ENCODE data around the gene GALT.

GALT gene

DNA sequence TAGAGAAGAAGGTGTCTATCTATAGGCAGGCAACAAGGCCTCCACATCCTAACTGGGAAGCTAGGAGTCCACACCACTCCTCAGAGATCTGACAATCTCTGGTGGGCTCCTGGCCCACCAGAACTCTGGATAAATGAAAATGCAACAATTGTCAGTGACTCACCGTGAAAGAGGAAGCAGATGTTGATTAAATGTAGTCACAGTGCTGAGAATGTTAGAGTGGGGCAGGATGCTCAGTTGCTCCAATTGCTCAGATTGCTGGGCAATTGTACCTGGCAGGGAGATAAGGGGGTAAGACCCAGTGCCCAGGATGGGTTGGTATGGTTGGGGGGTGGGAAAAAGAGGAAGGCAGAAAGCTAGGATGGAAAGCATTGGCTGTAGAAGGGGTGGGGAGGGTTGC, 40.3 kb downstream of the GALT start:
- 85 to 92% methylated on average over 1 of the region's 1 CpG for WGBS, 2 experiments (ENCODE audit: insufficient coverage in 2 of 2)
- H3K27ac ChIP-seq (ENCODE audit: low read depth, low read length, severe bottlenecking), result no peak overlapping the region
- H3K9me3 ChIP-seq (ENCODE audit: control insufficient read depth, low read length), result no peaks in the 10 kb centered on the region
- H3K4me1 ChIP-seq (ENCODE audit: control insufficient read depth, insufficient read depth, low read length, poor library complexity, severe bottlenecking), result no peaks in the 10 kb centered on the region
- peaks cover 2% of the 10 kb centered on the region for H3K36me3 ChIP-seq (ENCODE audit: control insufficient read depth, insufficient read depth, low read length)
- no peak overlapping the region for H3K4me3 ChIP-seq (ENCODE audit: extremely low read depth, insufficient read depth, low read length, poor library complexity, severe bottlenecking)

GRCh38 chr9:34687276-34688030, 41.0 kb downstream of the GALT start:
- no peaks in the 10 kb centered on the region for H3K4me1 ChIP-seq (ENCODE audit: control insufficient read depth, insufficient read depth, low read length, poor library complexity, severe bottlenecking)
- H3K36me3 ChIP-seq (ENCODE audit: control insufficient read depth, insufficient read depth, low read length), result no peaks in the 10 kb centered on the region
- H3K27ac ChIP-seq (ENCODE audit: low read depth, low read length, severe bottlenecking), result no peak overlapping the region
- H3K9me3 ChIP-seq (ENCODE audit: control insufficient read depth, low read length), result no peaks in the 10 kb centered on the region
- 83 to 87% methylated on average over 9 to 10 of the region's 10 CpGs for WGBS, 2 experiments (ENCODE audit: insufficient coverage in 2 of 2)
- H3K4me3 ChIP-seq (ENCODE audit: extremely low read depth, insufficient read depth, low read length, poor library complexity, severe bottlenecking), result no peak overlapping the region

GRCh38 chr9:34688329-34689115, 42.0 kb downstream of the GALT start:
- WGBS, 2 experiments (ENCODE audit: insufficient coverage in 2 of 2), result 91 to 94% methylated on average over 1 to 3 of the region's 5 CpGs
- Histone ChIP-seq H3K27ac (ENCODE audit: low read depth, low read length, severe bottlenecking) (no peak overlapping the region), H3K36me3 (ENCODE audit: control insufficient read depth, insufficient read depth, low read length) (no peaks in the 10 kb centered on the region), H3K9me3 (ENCODE audit: control insufficient read depth, low read length) (no peaks in the 10 kb centered on the region), H3K4me1 (ENCODE audit: control insufficient read depth, insufficient read depth, low read length, poor library complexity, severe bottlenecking) (no peaks in the 10 kb centered on the region), H3K4me3 (ENCODE audit: extremely low read depth, insufficient read depth, low read length, poor library complexity, severe bottlenecking) (no peak overlapping the region)

DNA sequence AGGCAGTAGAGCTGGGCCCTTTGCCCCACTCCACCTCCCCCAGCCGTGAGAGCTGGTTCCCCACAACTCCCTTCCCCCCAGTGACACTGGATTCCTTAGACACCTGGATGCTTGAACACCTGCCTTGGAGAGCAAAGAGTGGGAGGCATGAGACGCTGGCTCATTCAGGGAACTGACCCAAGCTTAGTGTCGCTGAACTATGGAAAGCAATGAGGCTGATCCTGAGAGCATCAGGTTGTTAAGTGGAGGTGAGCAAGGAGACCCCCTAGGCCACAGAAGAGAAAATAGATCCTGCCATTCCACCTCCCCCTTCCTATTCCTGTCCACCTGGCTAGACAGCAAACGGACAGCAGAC, 42.6 kb downstream of the GALT start:
- Histone ChIP-seq H3K4me3 (ENCODE audit: extremely low read depth, insufficient read depth, low read length, poor library complexity, severe bottlenecking) (no peak overlapping the region), H3K4me1 (ENCODE audit: control insufficient read depth, insufficient read depth, low read length, poor library complexity, severe bottlenecking) (no peaks in the 10 kb centered on the region), H3K27ac (ENCODE audit: low read depth, low read length, severe bottlenecking) (no peak overlapping the region), H3K36me3 (ENCODE audit: control insufficient read depth, insufficient read depth, low read length) (no peaks in the 10 kb centered on the region), H3K9me3 (ENCODE audit: control insufficient read depth, low read length) (no peaks in the 10 kb centered on the region)
- WGBS, 2 experiments (ENCODE audit: insufficient coverage in 2 of 2), result 91% methylated on average over 3 of the region's 4 CpGs; no CpG with 5 or more reads in 1 of the 2 experiments

DNA sequence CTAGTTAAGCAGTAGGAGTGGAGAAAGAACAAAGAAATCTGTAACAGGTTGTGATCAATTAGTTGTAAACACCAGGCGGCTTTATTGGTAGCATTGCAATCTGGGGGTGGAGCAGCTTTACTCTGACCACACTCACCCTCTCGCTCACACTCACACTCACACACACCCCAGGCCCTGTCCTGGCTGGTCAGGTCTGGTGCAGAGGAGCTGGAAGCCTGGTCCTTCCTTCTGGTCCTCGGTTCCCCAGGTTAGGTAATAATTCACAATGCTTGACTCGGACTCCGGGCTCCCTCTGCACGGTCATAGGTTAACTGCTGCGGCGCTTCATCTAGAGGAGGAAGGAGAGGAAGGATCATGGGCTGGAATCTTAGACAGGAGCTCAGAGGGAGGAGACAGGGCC, 43.0 kb downstream of the GALT start:
- no peak overlapping the region for H3K27ac ChIP-seq (ENCODE audit: low read depth, low read length, severe bottlenecking)
- H3K4me3 ChIP-seq (ENCODE audit: extremely low read depth, insufficient read depth, low read length, poor library complexity, severe bottlenecking), result no peak overlapping the region
- no peaks in the 10 kb centered on the region for H3K9me3 ChIP-seq (ENCODE audit: control insufficient read depth, low read length)
- 86 to 96% methylated on average over 4 to 8 of the region's 8 CpGs for WGBS, 2 experiments (ENCODE audit: insufficient coverage in 2 of 2)
- no peaks in the 10 kb centered on the region for H3K4me1 ChIP-seq (ENCODE audit: control insufficient read depth, insufficient read depth, low read length, poor library complexity, severe bottlenecking)
- H3K36me3 ChIP-seq (ENCODE audit: control insufficient read depth, insufficient read depth, low read length), result no peaks in the 10 kb centered on the region

DNA sequence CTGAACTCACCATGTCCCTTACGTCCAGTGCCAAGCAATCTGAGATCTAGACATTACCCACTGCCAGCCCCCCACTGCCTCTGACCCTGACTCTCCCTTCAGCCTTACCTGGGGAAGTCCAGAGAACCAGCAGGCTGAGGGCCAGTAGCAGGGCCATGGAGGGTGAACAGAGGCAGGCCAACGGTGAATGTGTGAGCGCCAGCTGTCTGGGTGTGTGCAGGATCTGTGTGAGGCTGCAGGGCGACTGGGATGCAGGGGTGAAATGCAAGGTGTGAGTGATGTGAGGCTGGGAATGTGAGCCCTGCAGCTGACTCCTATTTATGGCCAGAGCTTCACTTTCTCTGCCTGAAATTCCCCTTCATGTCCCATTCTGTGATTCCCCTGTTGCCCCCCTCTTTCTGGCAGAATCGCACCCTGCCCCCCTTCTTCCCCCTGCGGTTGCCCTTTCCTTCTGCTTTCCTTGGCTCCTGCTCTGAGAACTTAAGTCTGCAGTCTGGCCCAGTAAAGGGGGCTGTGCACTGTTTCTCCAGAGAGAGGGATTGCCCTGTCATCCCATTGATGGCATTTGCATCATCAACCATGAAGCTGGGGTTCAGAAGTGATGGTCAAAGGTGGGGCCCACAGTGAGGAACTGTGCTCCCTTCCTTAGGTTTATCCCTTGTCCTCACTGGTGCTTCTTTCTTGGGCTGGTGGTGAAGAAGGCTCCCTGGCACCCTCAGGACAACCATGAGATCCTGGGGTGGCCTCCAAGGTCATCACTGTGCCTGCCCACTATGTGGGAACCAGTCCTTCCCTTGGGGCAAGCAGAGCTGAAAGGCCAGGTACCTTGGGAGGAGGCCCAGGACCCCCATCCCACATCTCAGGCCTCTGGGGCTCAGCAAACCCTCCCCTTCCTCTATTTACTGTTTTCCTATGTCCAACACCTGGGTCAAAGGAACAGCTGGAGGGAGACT, 44.8 kb downstream of the GALT start, which contains the start of gene CCL19:
TSS of gene CCL19 (minus strand) at position 294 of the 953 bp plus-strand sequence. CDS start at position 157, 137 bp downstream.
- 85 to 90% methylated on average over 4 to 5 of the region's 6 CpGs for WGBS, 2 experiments (ENCODE audit: insufficient coverage in 2 of 2)
- no peak within 1 kb of the TSS for H3K4me3 ChIP-seq (ENCODE audit: extremely low read depth, insufficient read depth, low read length, poor library complexity, severe bottlenecking)
- no peaks in the 10 kb centered on the region for H3K4me1 ChIP-seq (ENCODE audit: control insufficient read depth, insufficient read depth, low read length, poor library complexity, severe bottlenecking)
- no peak within 1 kb of the TSS for H3K27ac ChIP-seq (ENCODE audit: low read depth, low read length, severe bottlenecking)
- no peaks in the 10 kb centered on the region for H3K36me3 ChIP-seq (ENCODE audit: control insufficient read depth, insufficient read depth, low read length)
- no peaks in the 10 kb centered on the region for H3K9me3 ChIP-seq (ENCODE audit: control insufficient read depth, low read length)

DNA sequence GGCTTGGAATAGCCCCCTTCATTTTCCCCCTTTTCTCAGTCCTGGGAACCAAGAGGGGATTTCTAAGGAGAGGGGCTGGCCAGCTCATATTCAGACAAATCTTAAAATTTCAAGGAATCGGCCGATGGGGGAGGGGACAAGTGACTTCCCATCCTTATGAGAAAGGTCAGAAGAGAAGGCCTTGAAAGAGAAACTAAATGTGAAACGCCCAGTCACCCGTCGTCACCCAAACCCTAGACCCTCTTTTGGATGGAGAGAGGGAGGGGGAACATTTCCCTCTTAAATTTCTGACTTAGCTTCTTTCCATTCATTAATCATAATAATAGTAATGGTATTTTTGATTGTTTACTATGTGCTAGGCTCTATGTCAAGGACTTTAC, 45.5 kb downstream of the GALT start:
- no peaks in the 10 kb centered on the region for H3K4me1 ChIP-seq (ENCODE audit: control insufficient read depth, insufficient read depth, low read length, poor library complexity, severe bottlenecking)
- no peak overlapping the region for H3K27ac ChIP-seq (ENCODE audit: low read depth, low read length, severe bottlenecking)
- no peaks in the 10 kb centered on the region for H3K36me3 ChIP-seq (ENCODE audit: control insufficient read depth, insufficient read depth, low read length)
- H3K9me3 ChIP-seq (ENCODE audit: control insufficient read depth, low read length), result no peaks in the 10 kb centered on the region
- H3K4me3 ChIP-seq (ENCODE audit: extremely low read depth, insufficient read depth, low read length, poor library complexity, severe bottlenecking), result no peak overlapping the region
- WGBS, 2 experiments (ENCODE audit: insufficient coverage in 2 of 2), result 92% methylated on average over 2 of the region's 5 CpGs; no CpG with 5 or more reads in 1 of the 2 experiments

GRCh38 chr9:34693560-34693959, 47.1 kb downstream of the GALT start:
- H3K27ac ChIP-seq (ENCODE audit: low read depth, low read length, severe bottlenecking), result no peak overlapping the region
- no peak overlapping the region for H3K4me3 ChIP-seq (ENCODE audit: extremely low read depth, insufficient read depth, low read length, poor library complexity, severe bottlenecking)
- no peaks in the 10 kb centered on the region for H3K36me3 ChIP-seq (ENCODE audit: control insufficient read depth, insufficient read depth, low read length)
- no CpG with 5 or more reads among the region's 2 CpGs for WGBS, 2 experiments (ENCODE audit: insufficient coverage in 2 of 2)
- H3K9me3 ChIP-seq (ENCODE audit: control insufficient read depth, low read length), result no peaks in the 10 kb centered on the region
- no peaks in the 10 kb centered on the region for H3K4me1 ChIP-seq (ENCODE audit: control insufficient read depth, insufficient read depth, low read length, poor library complexity, severe bottlenecking)

DNA sequence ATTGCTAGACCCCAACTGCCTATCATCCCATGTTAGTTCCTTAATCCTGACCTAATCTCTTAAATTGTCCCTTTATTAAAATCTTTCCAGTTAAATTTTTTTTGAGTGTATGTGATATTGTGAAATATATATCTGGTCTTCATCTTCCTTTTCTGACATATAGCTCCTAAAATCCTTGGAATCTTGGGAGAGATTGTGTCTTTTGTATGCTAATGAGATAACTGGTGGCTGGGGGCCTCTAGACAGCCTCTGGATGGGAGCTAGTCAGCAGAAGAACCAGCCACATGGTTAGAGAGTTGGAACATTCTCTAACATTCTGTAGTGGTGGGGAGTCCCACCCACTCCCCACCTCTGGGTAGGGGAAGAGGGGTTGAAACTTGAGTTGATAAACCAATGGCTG, 48.3 kb downstream of the GALT start:
- Histone ChIP-seq H3K4me3 (ENCODE audit: extremely low read depth, insufficient read depth, low read length, poor library complexity, severe bottlenecking) (no peak overlapping the region), H3K36me3 (ENCODE audit: control insufficient read depth, insufficient read depth, low read length) (no peaks in the 10 kb centered on the region), H3K9me3 (ENCODE audit: control insufficient read depth, low read length) (no peaks in the 10 kb centered on the region), H3K27ac (ENCODE audit: low read depth, low read length, severe bottlenecking) (no peak overlapping the region), H3K4me1 (ENCODE audit: control insufficient read depth, insufficient read depth, low read length, poor library complexity, severe bottlenecking) (no peaks in the 10 kb centered on the region)
